PC-9 (cell line): ENCODE data around the gene S100A5.

ENCODE experiments used
- EZH2 ChIP-seq: fragments of 200-600 bp; sonication (generic); IDR thresholded peaks from 2 replicates; pipeline ENCODE4 v1.8.0; 2017; ENCODE audit warnings: antibody characterized with exemption, low read depth
- TF ChIP-seq, protein P1 (sequence below): fragments of 200-600 bp; sonication (generic); conservative IDR thresholded peaks from 2 replicates; pipeline ENCODE4 v1.6.1; 2017; ENCODE audit warnings: mixed run types, antibody characterized with exemption, mild to moderate bottlenecking, moderate library complexity

DNA sequence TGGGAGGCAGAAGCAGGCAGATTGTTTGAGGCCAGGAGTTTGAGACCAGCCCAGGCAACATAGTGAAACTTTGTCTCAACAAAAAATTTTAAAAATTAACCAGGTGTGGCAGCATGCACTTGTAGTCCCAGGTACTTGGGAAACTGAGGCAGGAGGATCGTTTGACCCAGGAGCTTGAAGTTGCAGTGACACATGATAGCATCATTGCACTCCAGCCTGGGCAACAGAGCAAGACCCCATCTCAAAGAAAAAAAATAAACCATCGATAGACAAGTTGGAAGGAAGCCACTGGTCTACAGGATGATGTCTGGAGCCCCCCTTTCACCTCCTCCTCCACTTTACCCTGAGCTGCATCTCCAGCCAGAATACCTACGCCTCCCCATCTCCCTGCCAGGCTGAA lies 21.5 kb downstream of the S100A5 start:
- TF ChIP-seq, protein P1, sequence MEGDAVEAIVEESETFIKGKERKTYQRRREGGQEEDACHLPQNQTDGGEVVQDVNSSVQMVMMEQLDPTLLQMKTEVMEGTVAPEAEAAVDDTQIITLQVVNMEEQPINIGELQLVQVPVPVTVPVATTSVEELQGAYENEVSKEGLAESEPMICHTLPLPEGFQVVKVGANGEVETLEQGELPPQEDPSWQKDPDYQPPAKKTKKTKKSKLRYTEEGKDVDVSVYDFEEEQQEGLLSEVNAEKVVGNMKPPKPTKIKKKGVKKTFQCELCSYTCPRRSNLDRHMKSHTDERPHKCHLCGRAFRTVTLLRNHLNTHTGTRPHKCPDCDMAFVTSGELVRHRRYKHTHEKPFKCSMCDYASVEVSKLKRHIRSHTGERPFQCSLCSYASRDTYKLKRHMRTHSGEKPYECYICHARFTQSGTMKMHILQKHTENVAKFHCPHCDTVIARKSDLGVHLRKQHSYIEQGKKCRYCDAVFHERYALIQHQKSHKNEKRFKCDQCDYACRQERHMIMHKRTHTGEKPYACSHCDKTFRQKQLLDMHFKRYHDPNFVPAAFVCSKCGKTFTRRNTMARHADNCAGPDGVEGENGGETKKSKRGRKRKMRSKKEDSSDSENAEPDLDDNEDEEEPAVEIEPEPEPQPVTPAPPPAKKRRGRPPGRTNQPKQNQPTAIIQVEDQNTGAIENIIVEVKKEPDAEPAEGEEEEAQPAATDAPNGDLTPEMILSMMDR: no peak
- TF ChIP-seq EZH2: no peak
